Suprapubic skin (tissue), 4 donors: ENCODE measurements around the gene WIF1. TPM values are rescaled to one million over a fixed set of nuclear protein-coding genes. Genes with fewer than 3 reads are reported as not detected.

ENCODE experiments used
- DNase-seq, 2 donors: peaks; one replicate each; pipeline ENCODE4 v3.0.0-alpha.2; 2019; ENCODE audit warnings: low spot score in 2 of 2
- H3K27ac ChIP-seq: fragments of 200-600 bp; sonication (generic); one replicate; pipeline ENCODE4 v1.5.1; 2019
- H3K27me3 ChIP-seq: fragments of 200-600 bp; sonication (generic); one replicate; pipeline ENCODE4 v1.5.1; 2019
- H3K36me3 ChIP-seq: fragments of 200-600 bp; sonication (generic); one replicate; pipeline ENCODE4 v1.5.1; 2019
- H3K4me1 ChIP-seq: fragments of 200-600 bp; sonication (generic); one replicate; pipeline ENCODE4 v1.5.1; 2019
- H3K4me3 ChIP-seq: fragments of 200-600 bp; sonication (generic); one replicate; pipeline ENCODE4 v1.5.1; 2019; ENCODE audit warnings: mild to moderate bottlenecking
- H3K9me3 ChIP-seq: fragments of 200-600 bp; sonication (generic); one replicate; pipeline ENCODE4 v1.5.1; 2019
- CTCF ChIP-seq, 2 donors: fragments of 200-600 bp in 1 of 2; fragments of 450-650 bp in 1 of 2; sonication (generic) in 1 of 2; IDR thresholded peaks; one replicate each; pipeline ENCODE4 v1.5.1; 2016 to 2019; ENCODE audit warnings: antibody characterized with exemption in 2 of 2, mild to moderate bottlenecking in 1 of 2, moderate library complexity in 1 of 2
- EP300 ChIP-seq: sonication (generic); formaldehyde crosslinking; IDR thresholded peaks from one replicate; pipeline ENCODE4 v1.6.1; 2017; ENCODE audit warnings: antibody characterized with exemption
- POLR2A ChIP-seq, 2 donors: fragments of 450-650 bp; IDR thresholded peaks; one replicate each; pipeline ENCODE4 v1.6.1; 2017; ENCODE audit warnings: antibody characterized with exemption in 2 of 2, mild to moderate bottlenecking in 2 of 2, moderate library complexity in 2 of 2
- POLR2AphosphoS5 ChIP-seq, 3 donors: sonication (generic); formaldehyde crosslinking; IDR thresholded peaks; one replicate each; pipeline ENCODE4 v1.6.1; 2017; ENCODE audit warnings: antibody characterized with exemption in 3 of 3
- WGBS: methylation state at CpG from one replicate; pipeline ENCODE4 v1.1.5; 2018; 5-methylcytosine and 5-hydroxymethylcytosine counted together
- total RNA-seq, 4 donors: library from RNA; depleted of rRNA; stranded (reverse); fragments of >200 nt; gene quantifications; one replicate each; pipeline ENCODE4 v1.1.0, GENCODE V29; 2016

Gene WIF1
- total RNA-seq, 4 donors from 2014 or later: 0.34 to 3.0 (median 0.79) TPM

GRCh38 chr12:65123435-65124063, 2.4 kb upstream of the WIF1 start:
- no peak for DNase-seq
- no peak overlapping the region for H3K27ac ChIP-seq
- no peaks in the 10 kb centered on the region for H3K9me3 ChIP-seq
- peaks cover 57% of the 10 kb centered on the region for H3K27me3 ChIP-seq
- no peak overlapping the region for H3K4me3 ChIP-seq
- 11% methylated on average over 8 of the region's 8 CpGs for WGBS
- TF ChIP-seq POLR2AphosphoS5 (IDR thresholded peaks at IDR 0.05): no peak
- TF ChIP-seq EP300: no peak
- peak; percentile 11 to 45 for TF ChIP-seq CTCF (IDR thresholded peaks at IDR 0.05)
- TF ChIP-seq POLR2A (IDR thresholded peaks at IDR 0.05): no peak
- peaks cover 12% of the 10 kb centered on the region for H3K4me1 ChIP-seq
- H3K36me3 ChIP-seq: no peaks in the 10 kb centered on the region

DNA sequence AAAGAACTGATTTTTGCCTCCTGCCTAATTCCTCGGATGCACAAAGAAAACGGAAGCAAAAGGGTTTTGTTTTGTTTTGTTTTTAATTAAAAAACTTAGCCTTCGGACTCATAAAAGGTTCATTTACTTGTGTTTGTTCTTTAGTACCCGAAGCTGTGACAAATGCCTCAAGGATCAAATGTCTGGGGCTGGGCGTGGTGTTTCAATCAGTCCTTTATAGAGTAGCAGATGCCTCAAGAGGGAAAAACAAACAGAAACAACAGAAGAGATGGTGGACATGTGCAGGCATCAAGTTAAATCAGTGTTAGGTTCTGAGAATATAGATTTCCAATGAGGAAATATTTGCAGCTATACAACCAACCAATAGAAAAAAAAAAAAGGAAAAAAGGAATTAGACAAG, 1.6 kb upstream of the WIF1 start:
- Histone ChIP-seq H3K36me3 (no peaks in the 10 kb centered on the region), H3K4me3 (no peak overlapping the region), H3K4me1 (peaks cover 12% of the 10 kb centered on the region), H3K9me3 (no peaks in the 10 kb centered on the region), H3K27me3 (peaks cover 64% of the 10 kb centered on the region), H3K27ac (no peak overlapping the region)
- TF ChIP-seq POLR2AphosphoS5 (IDR thresholded peaks at IDR 0.05) (no peak), CTCF (IDR thresholded peaks at IDR 0.05) (no peak), EP300 (no peak), POLR2A (IDR thresholded peaks at IDR 0.05) (no peak)
- WGBS: 44% methylated on average over 5 of the region's 5 CpGs
- DNase-seq: no peak

DNA sequence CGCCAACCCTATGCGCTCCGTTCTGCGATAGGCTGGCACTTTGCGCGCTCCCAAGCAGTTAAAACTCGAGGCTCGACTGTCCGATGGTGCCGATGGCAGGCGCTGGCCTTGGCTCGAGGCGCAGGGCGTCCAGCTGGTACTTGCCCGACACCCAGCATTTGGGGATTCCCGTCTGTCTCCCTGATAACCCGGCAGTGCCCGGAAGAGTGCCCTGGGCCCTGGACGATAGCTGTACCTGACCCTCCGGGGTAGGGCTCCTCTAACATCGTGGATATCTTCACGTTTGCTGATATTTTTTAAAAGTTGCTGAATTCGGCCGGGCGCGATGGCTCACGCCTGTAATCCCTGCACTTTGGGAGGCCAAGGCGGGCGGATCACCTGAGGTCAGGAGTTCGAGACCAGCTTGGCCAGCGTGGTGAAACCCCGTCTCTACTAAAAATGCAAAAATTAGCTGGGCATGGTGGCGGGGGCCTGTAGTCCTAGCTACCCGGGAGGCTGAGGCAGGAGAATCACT, 908 bp upstream of the WIF1 start:
- peaks cover 68% of the 10 kb centered on the region for H3K27me3 ChIP-seq
- WGBS: 86% methylated on average over 30 of the region's 34 CpGs
- H3K4me1 ChIP-seq: peaks cover 12% of the 10 kb centered on the region
- no peaks in the 10 kb centered on the region for H3K36me3 ChIP-seq
- no peak overlapping the region for H3K27ac ChIP-seq
- no peak overlapping the region for H3K4me3 ChIP-seq
- H3K9me3 ChIP-seq: no peaks in the 10 kb centered on the region
- no peak for DNase-seq
- TF ChIP-seq CTCF (IDR thresholded peaks at IDR 0.05): no peak
- TF ChIP-seq POLR2AphosphoS5 (IDR thresholded peaks at IDR 0.05): no peak

GRCh38 chr12:65119063-65119462, 2.0 kb downstream of the WIF1 start:
- Histone ChIP-seq H3K4me1 (peaks cover 12% of the 10 kb centered on the region), H3K27me3 (peaks cover 57% of the 10 kb centered on the region), H3K36me3 (no peaks in the 10 kb centered on the region), H3K27ac (no peak overlapping the region), H3K9me3 (no peaks in the 10 kb centered on the region), H3K4me3 (no peak overlapping the region)
- no peak for DNase-seq
- WGBS: 89% methylated on average over 3 of the region's 3 CpGs
- TF ChIP-seq POLR2AphosphoS5 (IDR thresholded peaks at IDR 0.05): no peak

DNA sequence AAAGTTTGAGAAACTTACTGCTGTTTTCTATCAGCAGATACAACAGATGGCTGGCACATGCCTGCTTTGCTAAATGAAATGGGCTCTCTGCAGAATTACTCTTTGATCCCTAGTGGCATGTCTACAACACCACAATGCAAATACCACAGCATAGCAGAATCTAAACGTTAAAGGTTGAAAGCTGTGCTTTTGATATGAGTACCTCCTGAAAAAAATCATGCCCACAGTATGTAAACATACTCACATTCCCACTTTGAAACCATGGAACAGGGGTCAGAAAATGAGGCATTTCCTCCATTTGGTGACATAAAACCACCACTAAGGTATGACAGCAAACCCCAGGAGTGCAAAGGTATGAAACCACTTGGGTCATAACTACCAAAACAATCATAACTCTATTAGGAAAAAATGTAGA, 7.5 kb downstream of the WIF1 start:
- no peaks in the 10 kb centered on the region for H3K9me3 ChIP-seq
- no peaks in the 10 kb centered on the region for H3K36me3 ChIP-seq
- H3K27me3 ChIP-seq: peaks cover 20% of the 10 kb centered on the region
- no peak overlapping the region for H3K4me3 ChIP-seq
- DNase-seq: no peak
- WGBS: 23% methylated on average over 1 of the region's 1 CpG
- no peaks in the 10 kb centered on the region for H3K4me1 ChIP-seq
- TF ChIP-seq POLR2AphosphoS5 (IDR thresholded peaks at IDR 0.05) (no peak), EP300 (no peak), POLR2A (IDR thresholded peaks at IDR 0.05) (no peak), CTCF (IDR thresholded peaks at IDR 0.05) (no peak)
- no peak overlapping the region for H3K27ac ChIP-seq

- no peaks in the 10 kb centered on the region for H3K4me1 ChIP-seq
- TF ChIP-seq EP300 (no peak), CTCF (IDR thresholded peaks at IDR 0.05) (no peak), POLR2AphosphoS5 (IDR thresholded peaks at IDR 0.05) (no peak), POLR2A (IDR thresholded peaks at IDR 0.05) (no peak)
- no peaks in the 10 kb centered on the region for H3K27me3 ChIP-seq
- DNase-seq: no peak
- H3K27ac ChIP-seq: no peak overlapping the region
- no peaks in the 10 kb centered on the region for H3K36me3 ChIP-seq
- no peak overlapping the region for H3K4me3 ChIP-seq
- no peaks in the 10 kb centered on the region for H3K9me3 ChIP-seq
Measured at GRCh38 chr12:65106948-65107347, 14.2 kb downstream of the WIF1 start.
